HEK293 (cell line): ENCODE data around the gene CAMTA2.

Source experiments
- BCL11B ChIP-seq: fragments of 450-650 bp; formaldehyde crosslinking; IDR thresholded peaks from 2 replicates; pipeline ENCODE4 v1.5.1; 2016; ENCODE audit warnings: low read depth, missing biosample characterization, missing genetic modification characterization
- ZIC2 ChIP-seq: fragments of 450-650 bp; formaldehyde crosslinking; IDR thresholded peaks from 2 replicates; pipeline ENCODE4 v1.5.1; 2016; ENCODE audit warnings: missing biosample characterization, missing genetic modification characterization
- ZNF114 ChIP-seq: fragments of 450-650 bp; formaldehyde crosslinking; IDR thresholded peaks from 2 replicates; pipeline ENCODE4 v1.5.0; 2017; ENCODE audit warnings: missing biosample characterization, missing genetic modification characterization
- ZNF140 ChIP-seq: fragments of 450-650 bp; formaldehyde crosslinking; IDR thresholded peaks from 2 replicates; pipeline ENCODE4 v1.5.1; 2016; ENCODE audit warnings: missing biosample characterization, missing genetic modification characterization
- ZNF174 ChIP-seq: fragments of 450-650 bp; formaldehyde crosslinking; IDR thresholded peaks from 2 replicates; pipeline ENCODE4 v1.5.0; 2017; ENCODE audit warnings: missing biosample characterization, mild to moderate bottlenecking, missing genetic modification characterization
- ZNF324 ChIP-seq: fragments of 450-650 bp; formaldehyde crosslinking; IDR thresholded peaks from 2 replicates; pipeline ENCODE4 v1.5.1; 2016; ENCODE audit warnings: missing biosample characterization, missing genetic modification characterization
- ZNF530 ChIP-seq: fragments of 450-650 bp; formaldehyde crosslinking; IDR thresholded peaks from 2 replicates; pipeline ENCODE4 v1.5.1; 2016; ENCODE audit warnings: low read depth, missing biosample characterization, missing genetic modification characterization
- ZNF558 ChIP-seq: fragments of 450-650 bp; formaldehyde crosslinking; IDR thresholded peaks from 2 replicates; pipeline ENCODE4 v1.5.1; 2016; ENCODE audit warnings: missing biosample characterization, missing genetic modification characterization
- ZNF596 ChIP-seq: fragments of 450-650 bp; IDR thresholded peaks from 2 replicates; pipeline ENCODE4 v1.5.0; 2018; ENCODE audit warnings: missing biosample characterization, mild to moderate bottlenecking, missing genetic modification characterization, moderate library complexity
- ZNF623 ChIP-seq: fragments of 450-650 bp; formaldehyde crosslinking; IDR thresholded peaks from 2 replicates; pipeline ENCODE4 v1.5.1; 2016; ENCODE audit warnings: missing biosample characterization, missing genetic modification characterization
- ZNF707 ChIP-seq: fragments of 450-650 bp; formaldehyde crosslinking; IDR thresholded peaks from 2 replicates; pipeline ENCODE4 v1.5.1; 2016; ENCODE audit warnings: missing biosample characterization, missing genetic modification characterization
- ZNF747 ChIP-seq: fragments of 450-650 bp; formaldehyde crosslinking; IDR thresholded peaks from 2 replicates; pipeline ENCODE4 v1.5.1; 2016; ENCODE audit warnings: missing biosample characterization, missing genetic modification characterization
- ZNF768 ChIP-seq: fragments of 450-650 bp; formaldehyde crosslinking; IDR thresholded peaks from 2 replicates; pipeline ENCODE4 v1.5.1; 2018; ENCODE audit warnings: missing biosample characterization, mild to moderate bottlenecking, missing genetic modification characterization
- TF ChIP-seq, protein P1 (sequence below): fragments of 450-650 bp; formaldehyde crosslinking; IDR thresholded peaks from 2 replicates; pipeline ENCODE4 v1.5.1; 2016; ENCODE audit warnings: missing biosample characterization, missing genetic modification characterization
- TF ChIP-seq, protein P2 (sequence below): fragments of 450-650 bp; formaldehyde crosslinking; conservative IDR thresholded peaks from 2 replicates; pipeline ENCODE4 v1.5.1; 2016; ENCODE audit warnings: low read depth, missing biosample characterization, missing genetic modification characterization
- TF ChIP-seq, protein P3 (sequence below): fragments of 450-650 bp; formaldehyde crosslinking; optimal IDR thresholded peaks from 2 replicates; pipeline ENCODE3; 2016; ENCODE audit warnings: missing biosample characterization, mild to moderate bottlenecking, missing genetic modification characterization
- TF ChIP-seq, protein P4 (sequence below): fragments of 450-650 bp; formaldehyde crosslinking; IDR thresholded peaks from 2 replicates; pipeline ENCODE4 v1.5.1; 2016; ENCODE audit warnings: missing biosample characterization, missing genetic modification characterization
- TF ChIP-seq, protein P5 (sequence below): fragments of 450-650 bp; formaldehyde crosslinking; IDR thresholded peaks from 2 replicates; pipeline ENCODE4 v1.5.1; 2017; ENCODE audit warnings: missing biosample characterization, missing genetic modification characterization
- TF ChIP-seq, protein P6 (sequence below): fragments of 450-650 bp; formaldehyde crosslinking; IDR thresholded peaks from 2 replicates; pipeline ENCODE4 v1.5.0; 2017; ENCODE audit warnings: missing biosample characterization, missing genetic modification characterization, borderline replicate concordance
- TF ChIP-seq, protein P7 (sequence below): fragments of 450-650 bp; formaldehyde crosslinking; IDR thresholded peaks from 2 replicates; pipeline ENCODE4 v1.5.1; 2016; ENCODE audit warnings: missing biosample characterization, missing genetic modification characterization
- TF ChIP-seq, protein P8 (sequence below): fragments of 450-650 bp; formaldehyde crosslinking; IDR thresholded peaks from 2 replicates; pipeline ENCODE4 v1.5.1; 2016; ENCODE audit warnings: missing biosample characterization, missing genetic modification characterization

CAMTA2 gene

DNA sequence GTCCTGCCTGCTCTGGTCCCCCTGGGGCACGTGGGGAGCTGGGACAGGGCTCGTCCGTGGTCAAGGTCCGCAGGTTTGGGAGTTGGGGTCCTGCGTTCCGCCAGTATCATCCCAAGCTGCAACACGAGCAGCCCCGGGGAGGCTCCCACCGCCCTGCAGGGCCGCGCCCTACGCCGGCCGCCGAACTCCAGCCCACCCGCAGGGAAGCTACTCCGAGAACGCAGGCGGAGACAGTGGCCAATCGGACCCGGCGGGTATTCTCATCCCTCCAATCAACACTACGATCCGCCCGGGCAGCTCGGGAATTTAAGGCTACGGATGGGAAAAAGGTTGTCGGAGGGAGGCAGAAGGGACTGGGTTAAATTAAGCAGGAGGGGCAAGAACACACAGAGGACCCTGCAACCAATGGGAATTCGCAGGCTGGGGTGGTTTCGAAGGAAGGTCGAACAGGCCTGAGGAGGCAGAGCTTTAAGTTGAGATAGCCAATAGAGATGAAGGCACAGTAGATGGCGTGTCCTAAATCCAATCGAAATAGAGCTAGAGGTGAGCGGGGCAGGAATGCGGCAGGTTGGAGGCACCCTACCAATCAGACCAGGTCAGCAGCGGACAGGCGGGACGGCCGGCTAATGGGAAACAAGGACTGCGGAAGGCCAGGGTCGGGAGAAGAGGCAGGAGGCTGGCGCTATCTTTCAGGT, 20.5 kb downstream of the CAMTA2 start (continued):
- TF ChIP-seq, protein P1, sequence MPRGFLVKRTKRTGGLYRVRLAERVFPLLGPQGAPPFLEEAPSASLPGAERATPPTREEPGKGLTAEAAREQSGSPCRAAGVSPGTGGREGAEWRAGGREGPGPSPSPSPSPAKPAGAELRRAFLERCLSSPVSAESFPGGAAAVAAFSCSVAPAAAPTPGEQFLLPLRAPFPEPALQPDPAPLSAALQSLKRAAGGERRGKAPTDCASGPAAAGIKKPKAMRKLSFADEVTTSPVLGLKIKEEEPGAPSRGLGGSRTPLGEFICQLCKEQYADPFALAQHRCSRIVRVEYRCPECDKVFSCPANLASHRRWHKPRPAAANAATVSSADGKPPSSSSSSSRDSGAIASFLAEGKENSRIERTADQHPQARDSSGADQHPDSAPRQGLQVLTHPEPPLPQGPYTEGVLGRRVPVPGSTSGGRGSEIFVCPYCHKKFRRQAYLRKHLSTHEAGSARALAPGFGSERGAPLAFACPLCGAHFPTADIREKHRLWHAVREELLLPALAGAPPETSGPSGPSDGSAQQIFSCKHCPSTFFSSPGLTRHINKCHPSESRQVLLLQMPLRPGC (tag by site-specific recombination), result 0 out of 2 replicates have a peak, but pooled peaks have one; percentile 10
- TF ChIP-seq ZNF530 (no peak), BCL11B (tag by site-specific recombination) (peak; percentile 95), ZNF114 (tag by site-specific recombination) (no peak), ZNF324 (tag by site-specific recombination) (no peak), ZNF623 (tag by site-specific recombination) (no peak), ZNF174 (tag by site-specific recombination) (no peak), ZNF707 (tag by site-specific recombination) (no peak), ZNF140 (no peak), ZNF558 (tag by site-specific recombination) (no peak), ZNF747 (no peak), ZIC2 (tag by site-specific recombination) (peak; percentile 91), ZNF768 (tag by site-specific recombination) (no peak), ZNF596 (tag by site-specific recombination) (no peak)
- TF ChIP-seq, protein P2, sequence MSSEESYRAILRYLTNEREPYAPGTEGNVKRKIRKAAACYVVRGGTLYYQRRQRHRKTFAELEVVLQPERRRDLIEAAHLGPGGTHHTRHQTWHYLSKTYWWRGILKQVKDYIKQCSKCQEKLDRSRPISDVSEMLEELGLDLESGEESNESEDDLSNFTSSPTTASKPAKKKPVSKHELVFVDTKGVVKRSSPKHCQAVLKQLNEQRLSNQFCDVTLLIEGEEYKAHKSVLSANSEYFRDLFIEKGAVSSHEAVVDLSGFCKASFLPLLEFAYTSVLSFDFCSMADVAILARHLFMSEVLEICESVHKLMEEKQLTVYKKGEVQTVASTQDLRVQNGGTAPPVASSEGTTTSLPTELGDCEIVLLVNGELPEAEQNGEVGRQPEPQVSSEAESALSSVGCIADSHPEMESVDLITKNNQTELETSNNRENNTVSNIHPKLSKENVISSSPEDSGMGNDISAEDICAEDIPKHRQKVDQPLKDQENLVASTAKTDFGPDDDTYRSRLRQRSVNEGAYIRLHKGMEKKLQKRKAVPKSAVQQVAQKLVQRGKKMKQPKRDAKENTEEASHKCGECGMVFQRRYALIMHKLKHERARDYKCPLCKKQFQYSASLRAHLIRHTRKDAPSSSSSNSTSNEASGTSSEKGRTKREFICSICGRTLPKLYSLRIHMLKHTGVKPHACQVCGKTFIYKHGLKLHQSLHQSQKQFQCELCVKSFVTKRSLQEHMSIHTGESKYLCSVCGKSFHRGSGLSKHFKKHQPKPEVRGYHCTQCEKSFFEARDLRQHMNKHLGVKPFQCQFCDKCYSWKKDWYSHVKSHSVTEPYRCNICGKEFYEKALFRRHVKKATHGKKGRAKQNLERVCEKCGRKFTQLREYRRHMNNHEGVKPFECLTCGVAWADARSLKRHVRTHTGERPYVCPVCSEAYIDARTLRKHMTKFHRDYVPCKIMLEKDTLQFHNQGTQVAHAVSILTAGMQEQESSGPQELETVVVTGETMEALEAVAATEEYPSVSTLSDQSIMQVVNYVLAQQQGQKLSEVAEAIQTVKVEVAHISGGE (tag by site-specific recombination), result peak; percentile 52; the same call in 1 of the 2 replicates
- TF ChIP-seq, protein P3, sequence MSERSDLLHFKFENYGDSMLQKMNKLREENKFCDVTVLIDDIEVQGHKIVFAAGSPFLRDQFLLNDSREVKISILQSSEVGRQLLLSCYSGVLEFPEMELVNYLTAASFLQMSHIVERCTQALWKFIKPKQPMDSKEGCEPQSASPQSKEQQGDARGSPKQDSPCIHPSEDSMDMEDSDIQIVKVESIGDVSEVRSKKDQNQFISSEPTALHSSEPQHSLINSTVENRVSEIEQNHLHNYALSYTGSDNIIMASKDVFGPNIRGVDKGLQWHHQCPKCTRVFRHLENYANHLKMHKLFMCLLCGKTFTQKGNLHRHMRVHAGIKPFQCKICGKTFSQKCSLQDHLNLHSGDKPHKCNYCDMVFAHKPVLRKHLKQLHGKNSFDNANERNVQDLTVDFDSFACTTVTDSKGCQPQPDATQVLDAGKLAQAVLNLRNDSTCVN (tag by site-specific recombination), result peak; percentile 36
- TF ChIP-seq, protein P4, sequence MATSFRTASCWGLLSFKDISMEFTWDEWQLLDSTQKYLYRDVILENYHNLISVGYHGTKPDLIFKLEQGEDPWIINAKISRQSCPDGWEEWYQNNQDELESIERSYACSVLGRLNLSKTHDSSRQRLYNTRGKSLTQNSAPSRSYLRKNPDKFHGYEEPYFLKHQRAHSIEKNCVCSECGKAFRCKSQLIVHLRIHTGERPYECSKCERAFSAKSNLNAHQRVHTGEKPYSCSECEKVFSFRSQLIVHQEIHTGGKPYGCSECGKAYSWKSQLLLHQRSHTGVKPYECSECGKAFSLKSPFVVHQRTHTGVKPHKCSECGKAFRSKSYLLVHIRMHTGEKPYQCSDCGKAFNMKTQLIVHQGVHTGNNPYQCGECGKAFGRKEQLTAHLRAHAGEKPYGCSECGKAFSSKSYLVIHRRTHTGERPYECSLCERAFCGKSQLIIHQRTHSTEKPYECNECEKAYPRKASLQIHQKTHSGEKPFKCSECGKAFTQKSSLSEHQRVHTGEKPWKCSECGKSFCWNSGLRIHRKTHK (tag by site-specific recombination), result no peak
- TF ChIP-seq, protein P5, sequence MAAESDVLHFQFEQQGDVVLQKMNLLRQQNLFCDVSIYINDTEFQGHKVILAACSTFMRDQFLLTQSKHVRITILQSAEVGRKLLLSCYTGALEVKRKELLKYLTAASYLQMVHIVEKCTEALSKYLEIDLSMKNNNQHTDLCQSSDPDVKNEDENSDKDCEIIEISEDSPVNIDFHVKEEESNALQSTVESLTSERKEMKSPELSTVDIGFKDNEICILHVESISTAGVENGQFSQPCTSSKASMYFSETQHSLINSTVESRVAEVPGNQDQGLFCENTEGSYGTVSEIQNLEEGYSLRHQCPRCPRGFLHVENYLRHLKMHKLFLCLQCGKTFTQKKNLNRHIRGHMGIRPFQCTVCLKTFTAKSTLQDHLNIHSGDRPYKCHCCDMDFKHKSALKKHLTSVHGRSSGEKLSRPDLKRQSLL, result no peak
- TF ChIP-seq, protein P6, sequence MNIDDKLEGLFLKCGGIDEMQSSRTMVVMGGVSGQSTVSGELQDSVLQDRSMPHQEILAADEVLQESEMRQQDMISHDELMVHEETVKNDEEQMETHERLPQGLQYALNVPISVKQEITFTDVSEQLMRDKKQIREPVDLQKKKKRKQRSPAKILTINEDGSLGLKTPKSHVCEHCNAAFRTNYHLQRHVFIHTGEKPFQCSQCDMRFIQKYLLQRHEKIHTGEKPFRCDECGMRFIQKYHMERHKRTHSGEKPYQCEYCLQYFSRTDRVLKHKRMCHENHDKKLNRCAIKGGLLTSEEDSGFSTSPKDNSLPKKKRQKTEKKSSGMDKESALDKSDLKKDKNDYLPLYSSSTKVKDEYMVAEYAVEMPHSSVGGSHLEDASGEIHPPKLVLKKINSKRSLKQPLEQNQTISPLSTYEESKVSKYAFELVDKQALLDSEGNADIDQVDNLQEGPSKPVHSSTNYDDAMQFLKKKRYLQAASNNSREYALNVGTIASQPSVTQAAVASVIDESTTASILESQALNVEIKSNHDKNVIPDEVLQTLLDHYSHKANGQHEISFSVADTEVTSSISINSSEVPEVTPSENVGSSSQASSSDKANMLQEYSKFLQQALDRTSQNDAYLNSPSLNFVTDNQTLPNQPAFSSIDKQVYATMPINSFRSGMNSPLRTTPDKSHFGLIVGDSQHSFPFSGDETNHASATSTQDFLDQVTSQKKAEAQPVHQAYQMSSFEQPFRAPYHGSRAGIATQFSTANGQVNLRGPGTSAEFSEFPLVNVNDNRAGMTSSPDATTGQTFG, result no peak
- TF ChIP-seq, protein P7, sequence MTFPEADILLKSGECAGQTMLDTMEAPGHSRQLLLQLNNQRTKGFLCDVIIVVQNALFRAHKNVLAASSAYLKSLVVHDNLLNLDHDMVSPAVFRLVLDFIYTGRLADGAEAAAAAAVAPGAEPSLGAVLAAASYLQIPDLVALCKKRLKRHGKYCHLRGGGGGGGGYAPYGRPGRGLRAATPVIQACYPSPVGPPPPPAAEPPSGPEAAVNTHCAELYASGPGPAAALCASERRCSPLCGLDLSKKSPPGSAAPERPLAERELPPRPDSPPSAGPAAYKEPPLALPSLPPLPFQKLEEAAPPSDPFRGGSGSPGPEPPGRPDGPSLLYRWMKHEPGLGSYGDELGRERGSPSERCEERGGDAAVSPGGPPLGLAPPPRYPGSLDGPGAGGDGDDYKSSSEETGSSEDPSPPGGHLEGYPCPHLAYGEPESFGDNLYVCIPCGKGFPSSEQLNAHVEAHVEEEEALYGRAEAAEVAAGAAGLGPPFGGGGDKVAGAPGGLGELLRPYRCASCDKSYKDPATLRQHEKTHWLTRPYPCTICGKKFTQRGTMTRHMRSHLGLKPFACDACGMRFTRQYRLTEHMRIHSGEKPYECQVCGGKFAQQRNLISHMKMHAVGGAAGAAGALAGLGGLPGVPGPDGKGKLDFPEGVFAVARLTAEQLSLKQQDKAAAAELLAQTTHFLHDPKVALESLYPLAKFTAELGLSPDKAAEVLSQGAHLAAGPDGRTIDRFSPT (tag by site-specific recombination), result no peak
- TF ChIP-seq, protein P8, sequence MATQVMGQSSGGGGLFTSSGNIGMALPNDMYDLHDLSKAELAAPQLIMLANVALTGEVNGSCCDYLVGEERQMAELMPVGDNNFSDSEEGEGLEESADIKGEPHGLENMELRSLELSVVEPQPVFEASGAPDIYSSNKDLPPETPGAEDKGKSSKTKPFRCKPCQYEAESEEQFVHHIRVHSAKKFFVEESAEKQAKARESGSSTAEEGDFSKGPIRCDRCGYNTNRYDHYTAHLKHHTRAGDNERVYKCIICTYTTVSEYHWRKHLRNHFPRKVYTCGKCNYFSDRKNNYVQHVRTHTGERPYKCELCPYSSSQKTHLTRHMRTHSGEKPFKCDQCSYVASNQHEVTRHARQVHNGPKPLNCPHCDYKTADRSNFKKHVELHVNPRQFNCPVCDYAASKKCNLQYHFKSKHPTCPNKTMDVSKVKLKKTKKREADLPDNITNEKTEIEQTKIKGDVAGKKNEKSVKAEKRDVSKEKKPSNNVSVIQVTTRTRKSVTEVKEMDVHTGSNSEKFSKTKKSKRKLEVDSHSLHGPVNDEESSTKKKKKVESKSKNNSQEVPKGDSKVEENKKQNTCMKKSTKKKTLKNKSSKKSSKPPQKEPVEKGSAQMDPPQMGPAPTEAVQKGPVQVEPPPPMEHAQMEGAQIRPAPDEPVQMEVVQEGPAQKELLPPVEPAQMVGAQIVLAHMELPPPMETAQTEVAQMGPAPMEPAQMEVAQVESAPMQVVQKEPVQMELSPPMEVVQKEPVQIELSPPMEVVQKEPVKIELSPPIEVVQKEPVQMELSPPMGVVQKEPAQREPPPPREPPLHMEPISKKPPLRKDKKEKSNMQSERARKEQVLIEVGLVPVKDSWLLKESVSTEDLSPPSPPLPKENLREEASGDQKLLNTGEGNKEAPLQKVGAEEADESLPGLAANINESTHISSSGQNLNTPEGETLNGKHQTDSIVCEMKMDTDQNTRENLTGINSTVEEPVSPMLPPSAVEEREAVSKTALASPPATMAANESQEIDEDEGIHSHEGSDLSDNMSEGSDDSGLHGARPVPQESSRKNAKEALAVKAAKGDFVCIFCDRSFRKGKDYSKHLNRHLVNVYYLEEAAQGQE (tag by site-specific recombination), result 0 out of 2 replicates have a peak, but pooled peaks have one; percentile 29
